HL-60 (cell line): ENCODE data around the gene STMP1.
"Not testable (repeated sequence)": the region's sequence is repeated elsewhere in the genome, so short reads cannot be mapped to it uniquely, and the experiment has no call there.

Experiments
- DNase-seq, 2 experiments: peaks; one replicate each; pipeline ENCODE4 v3.0.0-alpha.2; 2010 to 2020; ENCODE audit warnings: low read depth in 1 of 2, low spot score in 1 of 2
- H3K27ac ChIP-seq: fragments of 250-450 bp; sonication (Bioruptor Pico); replicated peaks from 2 replicates; pipeline ENCODE4 v1.5.1; 2020; ENCODE audit warnings: mild to moderate bottlenecking, moderate library complexity
- H3K27me3 ChIP-seq: fragments of 250-450 bp; sonication (Bioruptor Pico); 2 replicates; pipeline ENCODE4 v1.5.1; 2021; ENCODE audit warnings: mild to moderate bottlenecking, moderate library complexity; ENCODE audit not compliant: insufficient read depth, poor library complexity, severe bottlenecking
- H3K4me3 ChIP-seq: replicated peaks from 2 replicates; pipeline ENCODE4 v1.5.1; 2011; ENCODE audit warnings: mild to moderate bottlenecking, control low read depth, low read length; ENCODE audit not compliant: insufficient read depth
- GABPA ChIP-seq: IDR thresholded peaks from 2 replicates; pipeline ENCODE4 v1.6.1; 2012; ENCODE audit warnings: low read depth
- POLR2AphosphoS5 ChIP-seq: IDR thresholded peaks from 2 replicates; pipeline ENCODE4 v1.6.1; 2012; ENCODE audit warnings: low read depth
- SPI1 ChIP-seq: IDR thresholded peaks from 2 replicates; pipeline ENCODE4 v1.6.1; 2012; ENCODE audit warnings: low read depth, mild to moderate bottlenecking, borderline replicate concordance
- TF ChIP-seq, protein P1 (sequence below): IDR thresholded peaks from 2 replicates; pipeline ENCODE4 v1.6.1; 2012; ENCODE audit warnings: low read depth; ENCODE audit not compliant: insufficient replicate concordance
- TF ChIP-seq, protein P2 (sequence below): IDR thresholded peaks from one replicate; pipeline ENCODE4 v1.5.1; 2011; ENCODE audit warnings: low read length, control low read depth, inconsistent platforms; ENCODE audit not compliant: insufficient read depth

The STMP1 gene

DNA sequence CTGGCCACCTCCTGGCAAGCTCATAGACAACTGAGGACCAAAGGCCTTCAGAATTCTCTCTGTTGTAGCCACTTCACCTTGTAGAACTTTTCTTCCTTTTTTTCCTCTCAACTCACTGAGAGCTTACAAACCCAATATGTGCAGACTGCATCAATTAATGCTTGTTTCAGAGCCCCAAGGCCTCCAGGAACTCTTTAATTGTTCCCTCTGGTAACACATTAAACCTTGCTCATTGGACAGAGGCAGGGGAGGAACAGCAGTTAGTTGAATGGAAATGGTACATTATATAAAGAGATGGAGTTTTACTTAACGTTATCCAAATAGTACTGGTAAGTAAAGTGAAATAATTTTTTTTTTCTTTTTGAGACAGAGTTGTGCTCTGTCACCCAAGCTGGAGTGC is 25.2 kb downstream of the STMP1 start:
- TF ChIP-seq POLR2AphosphoS5 = no peak
- no peak overlapping the region for H3K4me3 ChIP-seq
- no peaks in the 10 kb centered on the region for H3K27me3 ChIP-seq
- H3K27ac ChIP-seq = no peak overlapping the region
- DNase-seq = no peak

DNA sequence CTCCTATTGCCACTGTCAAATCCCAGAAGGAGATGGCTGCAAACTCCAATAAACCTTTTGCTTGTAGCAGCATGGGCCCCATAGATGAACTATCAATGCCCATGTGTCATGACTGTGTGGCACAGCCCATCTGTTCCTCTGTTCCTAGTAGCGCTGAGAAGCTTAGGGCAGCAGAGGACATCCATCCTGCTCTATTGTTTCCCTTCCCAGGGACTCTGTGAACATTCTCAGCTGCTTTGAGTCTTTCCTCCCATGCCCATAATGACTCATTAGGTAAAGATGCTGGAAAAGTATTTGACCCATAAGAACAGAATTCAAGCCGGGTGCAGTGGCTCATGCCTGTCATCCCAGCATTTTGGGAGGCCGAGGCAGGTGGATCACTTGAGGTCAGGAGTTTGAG is 28.3 kb downstream of the STMP1 start:
- no peak for TF ChIP-seq POLR2AphosphoS5
- no peak for TF ChIP-seq SPI1
- no peak for TF ChIP-seq GABPA
- TF ChIP-seq, protein P1, sequence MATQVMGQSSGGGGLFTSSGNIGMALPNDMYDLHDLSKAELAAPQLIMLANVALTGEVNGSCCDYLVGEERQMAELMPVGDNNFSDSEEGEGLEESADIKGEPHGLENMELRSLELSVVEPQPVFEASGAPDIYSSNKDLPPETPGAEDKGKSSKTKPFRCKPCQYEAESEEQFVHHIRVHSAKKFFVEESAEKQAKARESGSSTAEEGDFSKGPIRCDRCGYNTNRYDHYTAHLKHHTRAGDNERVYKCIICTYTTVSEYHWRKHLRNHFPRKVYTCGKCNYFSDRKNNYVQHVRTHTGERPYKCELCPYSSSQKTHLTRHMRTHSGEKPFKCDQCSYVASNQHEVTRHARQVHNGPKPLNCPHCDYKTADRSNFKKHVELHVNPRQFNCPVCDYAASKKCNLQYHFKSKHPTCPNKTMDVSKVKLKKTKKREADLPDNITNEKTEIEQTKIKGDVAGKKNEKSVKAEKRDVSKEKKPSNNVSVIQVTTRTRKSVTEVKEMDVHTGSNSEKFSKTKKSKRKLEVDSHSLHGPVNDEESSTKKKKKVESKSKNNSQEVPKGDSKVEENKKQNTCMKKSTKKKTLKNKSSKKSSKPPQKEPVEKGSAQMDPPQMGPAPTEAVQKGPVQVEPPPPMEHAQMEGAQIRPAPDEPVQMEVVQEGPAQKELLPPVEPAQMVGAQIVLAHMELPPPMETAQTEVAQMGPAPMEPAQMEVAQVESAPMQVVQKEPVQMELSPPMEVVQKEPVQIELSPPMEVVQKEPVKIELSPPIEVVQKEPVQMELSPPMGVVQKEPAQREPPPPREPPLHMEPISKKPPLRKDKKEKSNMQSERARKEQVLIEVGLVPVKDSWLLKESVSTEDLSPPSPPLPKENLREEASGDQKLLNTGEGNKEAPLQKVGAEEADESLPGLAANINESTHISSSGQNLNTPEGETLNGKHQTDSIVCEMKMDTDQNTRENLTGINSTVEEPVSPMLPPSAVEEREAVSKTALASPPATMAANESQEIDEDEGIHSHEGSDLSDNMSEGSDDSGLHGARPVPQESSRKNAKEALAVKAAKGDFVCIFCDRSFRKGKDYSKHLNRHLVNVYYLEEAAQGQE = no peak
- TF ChIP-seq, protein P2, sequence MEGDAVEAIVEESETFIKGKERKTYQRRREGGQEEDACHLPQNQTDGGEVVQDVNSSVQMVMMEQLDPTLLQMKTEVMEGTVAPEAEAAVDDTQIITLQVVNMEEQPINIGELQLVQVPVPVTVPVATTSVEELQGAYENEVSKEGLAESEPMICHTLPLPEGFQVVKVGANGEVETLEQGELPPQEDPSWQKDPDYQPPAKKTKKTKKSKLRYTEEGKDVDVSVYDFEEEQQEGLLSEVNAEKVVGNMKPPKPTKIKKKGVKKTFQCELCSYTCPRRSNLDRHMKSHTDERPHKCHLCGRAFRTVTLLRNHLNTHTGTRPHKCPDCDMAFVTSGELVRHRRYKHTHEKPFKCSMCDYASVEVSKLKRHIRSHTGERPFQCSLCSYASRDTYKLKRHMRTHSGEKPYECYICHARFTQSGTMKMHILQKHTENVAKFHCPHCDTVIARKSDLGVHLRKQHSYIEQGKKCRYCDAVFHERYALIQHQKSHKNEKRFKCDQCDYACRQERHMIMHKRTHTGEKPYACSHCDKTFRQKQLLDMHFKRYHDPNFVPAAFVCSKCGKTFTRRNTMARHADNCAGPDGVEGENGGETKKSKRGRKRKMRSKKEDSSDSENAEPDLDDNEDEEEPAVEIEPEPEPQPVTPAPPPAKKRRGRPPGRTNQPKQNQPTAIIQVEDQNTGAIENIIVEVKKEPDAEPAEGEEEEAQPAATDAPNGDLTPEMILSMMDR = no peak
- H3K4me3 ChIP-seq = no peak overlapping the region
- H3K27me3 ChIP-seq = no peaks in the 10 kb centered on the region
- DNase-seq = no peak
- no peak overlapping the region for H3K27ac ChIP-seq

DNA sequence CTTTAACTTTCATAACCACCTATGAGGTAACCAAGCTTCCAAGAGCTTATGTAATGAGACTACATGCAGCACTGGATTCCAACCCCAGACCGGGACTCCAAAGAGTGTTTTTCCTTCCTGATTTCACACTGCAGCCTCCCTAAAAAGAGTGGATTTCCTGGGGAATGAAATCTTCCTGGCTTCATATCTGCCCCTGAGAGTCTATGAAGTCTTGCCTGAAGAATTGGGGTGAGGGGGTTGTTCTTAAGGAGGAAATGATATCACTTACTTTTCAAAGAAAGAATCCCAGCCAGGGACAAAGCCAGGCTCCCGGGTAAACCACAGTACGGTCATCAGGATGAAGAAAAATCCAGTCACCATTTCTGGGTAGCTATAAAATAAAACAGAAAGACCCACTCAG is 29.7 kb downstream of the STMP1 start:
- Histone ChIP-seq H3K4me3 (no peak overlapping the region), H3K27me3 (no peaks in the 10 kb centered on the region), H3K27ac (no peak overlapping the region)
- TF ChIP-seq SPI1 (no peak), POLR2AphosphoS5 (no peak), GABPA (no peak)
- TF ChIP-seq, protein P2 = no peak
- TF ChIP-seq, protein P1 = no peak
- DNase-seq = peak in 1 of 2 experiments; percentile 26

DNA sequence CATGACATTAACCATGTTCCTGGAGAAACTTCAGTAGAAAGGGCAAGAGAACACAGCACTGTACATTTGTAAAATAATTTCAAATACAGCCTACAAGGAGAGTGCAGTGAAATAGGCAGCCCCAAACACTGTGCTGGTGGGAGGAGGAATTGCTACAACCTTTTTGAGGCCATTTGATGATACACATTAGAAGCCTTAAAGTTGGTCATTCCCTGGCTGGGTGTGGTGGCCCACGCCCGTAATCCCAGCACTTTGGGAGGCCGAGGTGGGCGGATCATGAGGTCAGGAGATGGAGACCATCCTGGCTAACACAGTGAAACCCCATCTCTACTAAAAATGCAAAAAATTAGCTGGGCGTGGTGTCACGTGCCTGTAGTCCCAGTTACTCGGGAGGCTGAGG is 30.3 kb downstream of the STMP1 start:
- H3K27ac ChIP-seq, H3K27me3 ChIP-seq, H3K4me3 ChIP-seq, DNase-seq: not testable (repeated sequence)

DNA sequence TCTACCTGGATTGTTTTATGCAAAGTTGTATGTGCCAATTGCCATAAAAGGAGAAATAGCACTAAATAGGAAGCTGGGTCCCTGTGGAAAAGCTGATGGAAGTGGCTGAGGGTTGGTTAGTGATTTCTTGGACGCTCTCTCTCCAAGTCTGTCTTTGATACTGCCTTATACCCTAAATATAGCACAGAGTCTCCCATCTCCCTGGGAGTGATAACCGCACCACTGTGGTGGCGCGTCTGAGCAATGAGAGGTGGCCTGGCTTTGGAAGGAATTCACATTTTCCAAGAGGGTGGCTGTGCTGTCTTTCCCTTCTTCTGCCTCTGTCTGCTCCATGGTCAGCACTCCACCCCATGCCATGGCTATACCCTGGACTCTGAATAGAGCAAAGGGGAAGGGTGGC is 31.2 kb downstream of the STMP1 start:
- Histone ChIP-seq H3K27me3 (no peaks in the 10 kb centered on the region), H3K4me3 (no peak overlapping the region), H3K27ac (no peak overlapping the region)
- no peak for TF ChIP-seq GABPA
- TF ChIP-seq SPI1 = no peak
- TF ChIP-seq, protein P1 = no peak
- TF ChIP-seq, protein P2 = no peak
- TF ChIP-seq POLR2AphosphoS5 = no peak
- no peak for DNase-seq
